ENCODE measurements around the gene RPP25.
A peak's percentile ranks its signal among the peaks of the same experiment; 100 is the strongest.

Gene RPP25

GRCh38 chr15:74956648-74957475 lies at the start of gene RPP25:
Gene RPP25 (minus strand): TSS chr15:74956772. CDS start chr15:74956583, 189 bp downstream.
- DNase-seq: peak; percentile 77

DNA sequence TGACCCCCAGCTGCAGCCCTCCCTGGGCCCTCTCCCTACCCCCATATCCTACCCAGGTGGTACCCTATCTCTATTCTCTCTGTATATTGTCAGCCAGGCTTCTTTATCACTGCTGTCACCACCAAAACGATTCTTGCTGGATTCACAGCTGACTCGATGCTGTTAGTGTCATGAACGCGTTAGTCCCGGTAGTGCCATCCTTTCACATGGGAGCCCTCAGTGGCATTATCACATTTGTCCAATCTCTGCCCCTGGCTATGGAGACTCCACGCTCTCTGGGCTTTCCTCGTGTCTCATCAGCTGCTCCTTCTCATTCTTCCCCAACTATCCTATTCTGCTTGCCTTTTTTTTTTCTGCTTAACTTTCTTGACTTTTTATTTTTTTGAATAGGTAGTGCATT lies 45.8 kb upstream of the RPP25 start:
- DNase-seq: no peak

DNA sequence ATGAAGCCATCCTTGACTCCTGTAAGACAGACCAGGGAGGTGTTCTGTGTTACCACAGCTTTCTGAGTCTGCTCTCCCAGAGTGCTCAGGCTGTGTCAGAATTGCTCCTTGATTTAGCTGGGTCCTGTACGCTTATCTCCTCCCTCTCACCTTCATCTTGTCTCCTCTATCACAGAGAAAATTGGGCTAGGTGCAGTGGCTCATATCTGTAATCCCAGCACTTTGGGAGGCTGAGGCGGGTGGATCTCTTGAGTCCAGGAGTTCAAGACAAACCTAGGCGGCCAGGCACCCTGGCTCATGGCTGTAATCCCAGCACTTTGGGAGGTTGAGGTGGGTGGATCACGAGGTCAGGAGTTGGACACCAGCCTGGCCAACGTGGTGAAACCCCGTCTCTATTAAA lies 44.7 kb upstream of the RPP25 start:
- DNase-seq: no peak

- DNase-seq: no peak
Measured at GRCh38 chr15:74997543-74997942, 41.0 kb upstream of the RPP25 start.

GRCh38 chr15:74997141-74997540 lies 40.6 kb upstream of the RPP25 start:
- DNase-seq: no peak

- DNase-seq: no peak
Measured at GRCh38 chr15:74995779-74996765, 39.5 kb upstream of the RPP25 start.

GRCh38 chr15:74995182-74995778 lies 38.7 kb upstream of the RPP25 start, which contains the start of gene SCAMP5:
Gene SCAMP5 (plus strand): TSS chr15:74995563. CDS start chr15:75011840, 16,277 bp downstream.
- DNase-seq: peak; percentile 86

DNA sequence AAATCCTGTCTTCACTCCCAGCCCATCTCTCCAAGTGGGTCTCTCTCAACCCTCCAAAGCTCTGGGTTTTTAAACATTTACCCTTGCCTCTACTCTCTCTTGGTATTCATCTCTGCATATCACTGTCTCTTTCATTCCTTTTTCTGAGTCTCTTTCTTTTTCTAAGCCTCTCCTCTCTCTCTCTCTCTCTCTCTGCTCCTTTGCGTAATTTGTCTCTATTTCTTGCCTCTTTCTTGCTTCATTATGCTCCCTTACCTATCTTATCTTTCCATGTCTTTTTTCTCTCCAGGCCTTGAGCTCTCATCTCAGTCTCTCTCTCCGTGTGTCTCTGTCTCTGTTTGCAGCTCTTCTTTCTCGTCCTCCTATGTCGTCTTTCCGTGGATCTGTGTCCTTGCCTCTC lies 38.1 kb upstream of the RPP25 start:
- no peak for DNase-seq

- DNase-seq: no peak
Measured at GRCh38 chr15:74994236-74994635, 37.7 kb upstream of the RPP25 start.

DNA sequence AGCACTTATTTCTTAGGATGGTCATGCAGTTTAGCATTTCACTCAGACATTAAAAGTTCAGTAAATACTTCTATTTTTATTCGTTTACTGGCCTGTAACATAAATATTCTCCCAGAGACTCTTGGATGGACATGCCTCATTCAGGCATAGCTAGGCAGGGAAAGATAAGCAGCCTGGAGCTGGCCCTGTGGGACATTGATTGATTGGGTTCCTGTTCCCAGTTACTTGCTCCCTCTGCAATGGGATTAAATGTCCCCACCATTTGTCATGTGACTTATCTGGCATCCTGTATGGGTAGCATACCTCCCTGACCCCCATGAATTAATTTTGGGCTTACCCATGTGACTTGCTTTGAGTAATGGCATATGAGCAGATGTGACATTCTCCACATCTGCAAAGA lies 36.0 kb upstream of the RPP25 start:
- no peak for DNase-seq

DNA sequence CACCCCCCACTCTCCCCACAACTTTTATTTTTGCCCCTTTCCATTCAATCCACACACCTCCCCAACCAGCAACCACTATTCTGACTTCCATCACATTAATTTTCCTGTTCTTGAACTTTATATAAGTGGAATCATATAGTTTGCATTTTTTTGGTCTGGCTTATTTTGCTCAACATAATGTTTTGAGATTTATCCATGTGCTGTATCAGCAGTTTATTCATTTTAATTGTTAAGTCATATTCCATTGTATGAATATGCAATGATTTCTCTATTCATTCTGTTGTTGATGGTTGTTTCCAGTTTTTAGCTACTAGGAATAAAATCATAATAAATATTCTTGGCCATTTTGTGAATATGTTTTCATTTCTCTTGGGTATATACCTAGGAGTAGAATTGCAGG lies 33.0 kb upstream of the RPP25 start:
- no peak for DNase-seq

DNA sequence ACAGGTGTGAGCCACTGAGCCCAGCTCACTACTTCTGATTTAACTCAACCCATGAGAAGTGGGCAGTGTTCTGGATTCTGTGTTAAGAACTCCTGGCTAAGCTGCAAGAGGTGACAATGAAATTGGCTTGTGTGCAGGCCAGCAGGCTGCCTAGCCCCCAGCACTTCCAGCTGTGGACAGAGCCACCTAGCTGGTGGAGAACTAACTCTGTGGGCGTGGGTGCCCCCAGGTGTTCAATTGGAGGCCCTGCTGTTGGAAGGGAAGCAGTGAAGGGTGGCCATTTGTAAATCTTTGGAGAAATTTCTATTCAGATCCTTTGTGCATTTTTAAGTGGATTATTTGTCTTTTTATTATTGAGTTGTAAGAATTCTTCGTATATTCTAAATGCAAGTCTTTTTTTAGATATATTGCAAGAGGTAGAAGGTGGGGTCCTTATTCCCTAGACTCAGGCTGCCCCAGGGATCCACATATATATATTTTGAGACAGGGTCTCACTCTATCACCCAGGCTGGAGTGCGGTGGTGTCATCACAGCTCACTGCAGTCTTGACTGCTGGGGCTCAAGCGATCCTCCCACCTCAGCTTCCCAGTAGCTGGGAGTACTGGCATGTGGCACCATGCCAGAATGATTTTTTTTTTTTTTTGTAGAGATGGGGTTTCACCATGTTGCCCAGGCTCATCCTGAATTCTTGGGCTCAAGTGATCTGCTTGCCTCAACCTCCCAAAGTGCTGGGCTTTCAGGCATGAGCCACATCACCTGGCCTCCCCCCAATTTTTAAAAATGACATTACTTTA lies 31.6 kb upstream of the RPP25 start:
- peak; percentile 24 for DNase-seq

DNA sequence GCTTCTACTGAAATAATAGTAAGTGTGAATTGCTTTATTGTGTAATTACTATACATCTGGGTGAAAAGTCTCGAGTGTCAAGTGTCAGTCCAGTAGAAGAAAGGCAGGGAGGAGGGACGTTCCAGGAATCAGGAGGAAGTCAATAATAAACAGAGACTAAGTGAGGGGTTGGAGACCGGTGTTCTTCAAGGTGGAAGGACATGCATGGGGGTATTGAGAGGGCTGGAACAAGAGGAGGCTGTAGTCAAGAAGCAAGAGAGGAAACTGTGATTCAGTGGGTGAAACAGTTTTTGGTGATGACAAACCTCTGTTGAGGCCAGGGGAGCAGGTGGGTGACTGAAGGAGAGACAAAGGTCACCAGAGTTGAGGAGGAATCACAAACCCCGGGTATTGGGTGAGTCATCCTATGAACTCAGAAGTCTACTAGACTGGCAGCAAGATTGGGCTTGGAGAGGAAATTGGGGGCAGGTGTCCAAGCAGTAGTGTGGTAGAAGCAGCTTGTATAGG lies 27.2 kb upstream of the RPP25 start:
- peak; percentile 24 for DNase-seq

DNA sequence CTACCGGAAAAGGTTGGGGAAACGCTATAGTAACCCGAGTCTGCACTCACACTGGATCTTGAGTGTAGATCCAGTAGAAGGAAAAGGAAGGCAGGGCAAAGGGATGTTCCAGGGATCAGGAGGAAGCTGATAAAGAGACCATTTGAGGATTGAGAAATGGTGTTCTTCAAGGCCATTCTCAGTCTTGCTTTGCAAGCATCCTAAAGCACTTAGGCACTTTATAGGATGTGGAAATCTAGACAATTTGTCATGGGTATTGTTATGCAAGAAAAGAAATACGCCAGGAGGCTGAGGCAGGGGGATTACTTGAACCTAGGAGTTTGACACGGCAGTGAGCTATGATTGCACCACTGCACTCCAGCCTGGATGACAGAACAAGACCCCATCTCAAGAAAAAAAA lies 25.6 kb upstream of the RPP25 start:
- DNase-seq: no peak

GRCh38 chr15:74978503-74978902 lies 21.9 kb upstream of the RPP25 start:
- peak; percentile 55 for DNase-seq

- no peak for DNase-seq
Measured at GRCh38 chr15:74978077-74978476, 21.5 kb upstream of the RPP25 start.

GRCh38 chr15:74977599-74977998 lies 21.0 kb upstream of the RPP25 start:
- DNase-seq: no peak

DNA sequence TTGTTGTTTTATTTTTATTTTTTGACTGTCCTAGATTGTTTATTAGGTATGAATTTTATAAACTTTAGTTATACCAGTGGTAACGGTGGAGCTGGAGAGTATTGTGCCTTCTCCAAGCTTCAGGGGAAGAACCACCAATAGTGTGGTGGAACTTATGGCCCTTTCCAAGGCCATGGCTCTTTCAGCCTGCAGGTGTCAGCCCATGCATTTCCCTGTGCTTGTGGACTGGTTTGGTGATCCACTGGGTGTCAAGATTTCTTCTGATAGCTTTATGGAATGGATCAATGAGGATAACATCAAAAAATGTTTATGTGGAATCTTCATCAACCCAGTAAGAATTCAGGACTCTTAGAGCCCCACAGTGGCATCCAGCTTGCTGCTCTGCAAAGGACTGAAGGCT lies 19.6 kb upstream of the RPP25 start:
- no peak for DNase-seq

- no peak for DNase-seq
Measured at GRCh38 chr15:74967670-74968069, 11.1 kb upstream of the RPP25 start.

DNA sequence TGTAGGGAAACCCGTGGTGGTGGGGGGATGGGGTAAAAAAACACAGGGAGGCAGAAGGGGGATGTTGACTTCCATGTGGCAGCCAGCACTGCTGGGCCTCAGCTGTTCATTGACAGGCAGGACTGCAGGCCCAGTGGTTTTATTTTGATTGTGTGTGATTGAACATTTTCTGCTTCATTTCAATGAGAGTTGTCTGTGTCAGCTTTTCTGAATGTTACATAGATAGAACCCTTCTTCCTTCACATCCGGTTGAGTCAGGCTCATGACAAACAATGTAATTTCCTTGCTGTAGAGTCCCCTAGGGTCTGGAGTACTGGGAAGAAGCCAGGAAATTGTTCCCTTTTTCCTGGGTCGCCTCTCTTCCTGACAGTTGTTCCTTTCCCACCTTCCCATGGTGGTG lies 8.2 kb upstream of the RPP25 start:
- no peak for DNase-seq

DNA sequence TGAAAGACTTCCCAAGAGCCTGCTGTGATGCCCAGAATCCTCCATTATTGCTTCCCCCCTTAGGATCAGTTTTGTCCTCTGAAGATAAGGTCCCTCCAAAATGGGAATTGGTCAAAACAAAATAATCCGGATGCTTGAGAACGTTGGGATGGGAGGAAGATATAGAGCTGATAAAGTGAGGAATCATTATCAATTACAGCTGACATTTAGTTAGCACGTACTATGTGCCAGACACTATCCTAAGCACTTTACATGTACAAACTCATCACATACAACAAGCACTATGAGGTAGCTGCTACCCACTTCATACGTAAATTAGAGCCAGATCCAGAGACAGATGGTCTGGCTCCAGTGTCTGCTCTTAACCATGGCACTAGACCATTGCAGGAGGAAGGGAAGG lies 6.6 kb upstream of the RPP25 start:
- DNase-seq: no peak

GRCh38 chr15:74962671-74963070 lies 6.1 kb upstream of the RPP25 start:
- DNase-seq: no peak

All from activated CD8-positive, alpha-beta memory T cell treated with anti-CD3 and anti-CD28 coated beads, Interleukin-2, amount 50 U/mL, for 4 hours (primary cell).